HEK293 (cell line): ENCODE results near the gene FAAH2.

Experiments used
- CTCF ChIA-PET: fragments of 350-600 bp; formaldehyde crosslinking; extraction: SDS; loops from one replicate; lab custom pipeline; 2021; ENCODE audit warnings: antibody characterized with exemption; lab: Yijun Ruan, JAX
- POLR2A ChIA-PET: fragments of 300-600 bp; formaldehyde crosslinking; extraction: SDS; loops from one replicate; lab custom pipeline; 2020; ENCODE audit warnings: antibody characterized with exemption, inconsistent platforms; lab: Yijun Ruan, JAX
- H3K27ac ChIP-seq: fragments of 200-500 bp; sonication (Bioruptor generic); 2 replicates; pipeline ENCODE4 v1.5.1; 2014; ENCODE audit warnings: low read depth, low read length, control low read depth, inconsistent platforms; ENCODE audit errors: extremely low read depth
- H3K36me3 ChIP-seq, 2 experiments: fragments of 200-500 bp in 1 of 2; sonication (Bioruptor generic) in 1 of 2; 1 replicate in 1 of 2; 2 replicates in 1 of 2; pipeline ENCODE4 v1.5.1; 2014 to 2017; ENCODE audit warnings: inconsistent platforms in 2 of 2, low read length in 2 of 2; ENCODE audit not compliant: control insufficient read depth in 2 of 2, insufficient read depth in 1 of 2
- H3K4me1 ChIP-seq: fragments of 200-500 bp; sonication (Bioruptor generic); 2 replicates; pipeline ENCODE4 v1.5.1; 2014; ENCODE audit warnings: mild to moderate bottlenecking, low read length, inconsistent platforms; ENCODE audit not compliant: control insufficient read depth, insufficient read depth
- H3K4me3 ChIP-seq: 2 replicates; pipeline ENCODE4 v1.5.1; 2011; ENCODE audit warnings: low read depth, mild to moderate bottlenecking, control low read depth, low read length, moderate library complexity
- H3K9me3 ChIP-seq: fragments of 200-500 bp; sonication (Bioruptor generic); 2 replicates; pipeline ENCODE4 v1.5.1; 2014; ENCODE audit warnings: low read depth, low read length, inconsistent platforms; ENCODE audit not compliant: control insufficient read depth, insufficient read depth
- AEBP2 ChIP-seq: fragments of 450-650 bp; formaldehyde crosslinking; IDR thresholded peaks from 2 replicates; pipeline ENCODE4 v1.5.1; 2016; ENCODE audit warnings: missing biosample characterization, missing genetic modification characterization, borderline replicate concordance
- INSM2 ChIP-seq: fragments of 450-650 bp; formaldehyde crosslinking; IDR thresholded peaks from 2 replicates; pipeline ENCODE4 v1.5.1; 2016; ENCODE audit warnings: missing biosample characterization, missing genetic modification characterization
- KLF9 ChIP-seq: fragments of 450-650 bp; formaldehyde crosslinking; IDR thresholded peaks from 2 replicates; pipeline ENCODE4 v1.5.1; 2016; ENCODE audit warnings: missing biosample characterization, missing genetic modification characterization, low read depth
- MZF1 ChIP-seq: fragments of 450-650 bp; formaldehyde crosslinking; IDR thresholded peaks from 2 replicates; pipeline ENCODE4 v1.5.1; 2017; ENCODE audit warnings: missing biosample characterization, missing genetic modification characterization, borderline replicate concordance
- OSR2 ChIP-seq: fragments of 450-650 bp; formaldehyde crosslinking; IDR thresholded peaks from 2 replicates; pipeline ENCODE4 v1.5.1; 2016; ENCODE audit warnings: missing biosample characterization, missing genetic modification characterization
- PRDM1 ChIP-seq: fragments of 450-650 bp; formaldehyde crosslinking; IDR thresholded peaks from 2 replicates; pipeline ENCODE4; 2016; ENCODE audit warnings: missing biosample characterization, missing genetic modification characterization
- SCRT1 ChIP-seq: fragments of 450-650 bp; formaldehyde crosslinking; IDR thresholded peaks from 2 replicates; pipeline ENCODE4 v1.5.1; 2016; ENCODE audit warnings: missing biosample characterization, missing genetic modification characterization, borderline replicate concordance
- TCF7L2 ChIP-seq: IDR thresholded peaks from 2 replicates; pipeline ENCODE4 v1.6.1; 2011; ENCODE audit warnings: low read depth, mild to moderate bottlenecking, inconsistent platforms, low read length, moderate library complexity, borderline replicate concordance
- ZBTB20 ChIP-seq: fragments of 450-650 bp; formaldehyde crosslinking; IDR thresholded peaks from 2 replicates; pipeline ENCODE4 v1.5.1; 2016; ENCODE audit warnings: missing biosample characterization, missing genetic modification characterization
- ZBTB8A ChIP-seq: fragments of 450-650 bp; formaldehyde crosslinking; IDR thresholded peaks from 2 replicates; pipeline ENCODE4 v1.5.1; 2016; ENCODE audit warnings: missing biosample characterization, missing genetic modification characterization
- ZNF140 ChIP-seq: fragments of 450-650 bp; formaldehyde crosslinking; IDR thresholded peaks from 2 replicates; pipeline ENCODE4 v1.5.1; 2016; ENCODE audit warnings: missing biosample characterization, missing genetic modification characterization
- ZNF184 ChIP-seq: fragments of 450-650 bp; IDR thresholded peaks from 2 replicates; pipeline ENCODE4 v1.5.1; 2018; ENCODE audit warnings: missing biosample characterization, mild to moderate bottlenecking, missing genetic modification characterization
- ZNF223 ChIP-seq: fragments of 450-650 bp; formaldehyde crosslinking; IDR thresholded peaks from 2 replicates; pipeline ENCODE4 v1.5.1; 2016; ENCODE audit warnings: missing biosample characterization, missing genetic modification characterization
- ZNF266 ChIP-seq: fragments of 450-650 bp; formaldehyde crosslinking; IDR thresholded peaks from 2 replicates; pipeline ENCODE4 v1.5.1; 2016; ENCODE audit warnings: missing biosample characterization, missing genetic modification characterization, low read depth
- ZNF335 ChIP-seq: fragments of 450-650 bp; formaldehyde crosslinking; conservative IDR thresholded peaks from 2 replicates; pipeline ENCODE4 v1.5.1; 2016; ENCODE audit warnings: missing biosample characterization, missing genetic modification characterization
- ZNF514 ChIP-seq: fragments of 450-650 bp; formaldehyde crosslinking; IDR thresholded peaks from 2 replicates; pipeline ENCODE4 v1.5.1; 2016; ENCODE audit warnings: missing biosample characterization, missing genetic modification characterization
- ZNF544 ChIP-seq: fragments of 450-650 bp; formaldehyde crosslinking; IDR thresholded peaks from 2 replicates; pipeline ENCODE4 v1.5.0; 2017; ENCODE audit warnings: missing biosample characterization, missing genetic modification characterization
- ZNF555 ChIP-seq: fragments of 450-650 bp; formaldehyde crosslinking; conservative IDR thresholded peaks from 2 replicates; pipeline ENCODE4 v1.5.1; 2017; ENCODE audit warnings: missing biosample characterization, mild to moderate bottlenecking, missing genetic modification characterization, inconsistent platforms
- ZNF571 ChIP-seq: fragments of 450-650 bp; formaldehyde crosslinking; IDR thresholded peaks from 2 replicates; pipeline ENCODE4 v1.5.0; 2017; ENCODE audit warnings: missing biosample characterization, missing genetic modification characterization
- ZNF621 ChIP-seq: fragments of 450-650 bp; formaldehyde crosslinking; IDR thresholded peaks from 2 replicates; pipeline ENCODE4 v1.5.1; 2017; ENCODE audit warnings: missing biosample characterization, missing genetic modification characterization
- ZNF629 ChIP-seq: fragments of 450-650 bp; formaldehyde crosslinking; IDR thresholded peaks from 2 replicates; pipeline ENCODE4 v1.5.1; 2017; ENCODE audit warnings: missing biosample characterization, missing genetic modification characterization
- ZNF660 ChIP-seq: fragments of 450-650 bp; IDR thresholded peaks from 2 replicates; pipeline ENCODE4 v1.5.1; 2018; ENCODE audit warnings: missing biosample characterization, mild to moderate bottlenecking, missing genetic modification characterization
- ZNF747 ChIP-seq: fragments of 450-650 bp; formaldehyde crosslinking; IDR thresholded peaks from 2 replicates; pipeline ENCODE4 v1.5.1; 2016; ENCODE audit warnings: missing biosample characterization, missing genetic modification characterization
- TF ChIP-seq, protein P1 (sequence below): fragments of 450-650 bp; formaldehyde crosslinking; IDR thresholded peaks from 2 replicates; pipeline ENCODE4 v1.5.1; 2016; ENCODE audit warnings: missing biosample characterization, missing genetic modification characterization, low read depth
- TF ChIP-seq, protein P2 (sequence below): fragments of 450-650 bp; formaldehyde crosslinking; IDR thresholded peaks from 2 replicates; pipeline ENCODE4 v1.5.1; 2016; ENCODE audit warnings: missing biosample characterization, missing genetic modification characterization
- TF ChIP-seq, protein P3 (sequence below): fragments of 450-650 bp; formaldehyde crosslinking; IDR thresholded peaks from 2 replicates; pipeline ENCODE4 v1.5.1; 2016; ENCODE audit warnings: missing biosample characterization, missing genetic modification characterization

FAAH2 gene

DNA sequence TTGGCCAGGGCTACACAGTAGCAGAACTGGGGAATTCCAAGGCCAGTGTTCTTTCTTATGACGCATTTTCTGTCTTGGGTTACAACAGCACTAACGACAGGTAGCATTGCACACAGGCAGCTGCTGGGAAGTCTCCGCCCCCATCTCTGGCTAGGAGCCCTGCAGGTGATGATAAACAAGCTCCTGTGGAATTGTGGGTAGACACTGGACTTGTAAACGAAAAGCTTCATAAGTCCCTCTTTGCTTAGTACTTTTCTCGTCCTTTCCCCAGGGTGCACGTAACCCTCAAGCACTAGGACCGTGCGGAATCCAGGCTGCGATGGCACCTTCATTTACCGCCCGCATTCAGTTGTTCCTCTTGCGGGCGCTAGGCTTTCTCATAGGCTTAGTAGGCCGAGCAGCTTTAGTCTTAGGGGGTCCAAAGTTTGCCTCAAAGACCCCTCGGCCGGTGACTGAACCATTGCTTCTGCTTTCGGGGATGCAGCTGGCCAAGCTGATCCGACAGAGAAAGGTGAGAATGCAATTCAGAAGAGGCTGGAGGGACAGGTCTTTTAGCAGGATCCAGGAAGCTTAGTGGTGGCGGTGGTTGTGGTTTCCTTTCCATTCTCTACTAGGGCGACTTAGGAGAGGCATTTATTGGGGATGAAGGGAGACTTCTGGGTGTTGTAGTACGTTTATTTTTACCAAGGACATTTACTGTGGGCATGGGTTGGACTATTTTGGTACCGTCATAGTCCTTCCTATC is at the start of gene FAAH2:
Gene FAAH2, plus strand, starts transcription at position 200 of the 745 bp plus-strand sequence. Its CDS starts 120 bp downstream, at position 320.
- Histone ChIP-seq H3K4me1 (no peaks in the 10 kb centered on the region), H3K36me3 (no peaks in the 10 kb centered on the region), H3K27ac (no peak within 1 kb of the TSS), H3K4me3 (peak within 1 kb of the TSS; percentile 51), H3K9me3 (no peaks in the 10 kb centered on the region)
- POLR2A ChIA-PET = no interaction called here
- CTCF ChIA-PET = interaction anchor here (0.6 to 0.7 kb wide), 2 partner anchors 8 to 82 kb away, joined by 3 read pairs; no protein-coding TSS in a partner anchor
- TF ChIP-seq PRDM1 (0 out of 2 replicates have a peak, but pooled peaks have one; percentile 7), ZNF184 (tag by site-specific recombination) (no peak), TCF7L2 (no peak), ZNF140 (tag by site-specific recombination) (no peak), SCRT1 (no peak), ZNF747 (tag by site-specific recombination) (no peak), AEBP2 (tag by site-specific recombination) (no peak), ZNF223 (tag by site-specific recombination) (no peak), ZNF660 (tag by site-specific recombination) (peak; percentile 34; the same call in 1 of the 2 replicates), ZNF266 (tag by site-specific recombination) (no peak), ZNF621 (tag by site-specific recombination) (no peak), ZNF629 (tag by site-specific recombination) (peak; percentile 29; the same call in 1 of the 2 replicates), ZNF514 (no peak), INSM2 (tag by site-specific recombination) (no peak), MZF1 (tag by site-specific recombination) (peak; percentile 82), ZBTB8A (tag by site-specific recombination) (peak; percentile 22; the same call in 1 of the 2 replicates), ZNF555 (tag by site-specific recombination) (no peak), ZBTB20 (tag by site-specific recombination) (no peak), OSR2 (tag by site-specific recombination) (peak; percentile 70), ZNF335 (tag by site-specific recombination) (peak; percentile 89), KLF9 (tag by site-specific recombination) (no peak), ZNF571 (tag by site-specific recombination) (no peak), ZNF544 (tag by site-specific recombination) (no peak)
- TF ChIP-seq, protein P1, sequence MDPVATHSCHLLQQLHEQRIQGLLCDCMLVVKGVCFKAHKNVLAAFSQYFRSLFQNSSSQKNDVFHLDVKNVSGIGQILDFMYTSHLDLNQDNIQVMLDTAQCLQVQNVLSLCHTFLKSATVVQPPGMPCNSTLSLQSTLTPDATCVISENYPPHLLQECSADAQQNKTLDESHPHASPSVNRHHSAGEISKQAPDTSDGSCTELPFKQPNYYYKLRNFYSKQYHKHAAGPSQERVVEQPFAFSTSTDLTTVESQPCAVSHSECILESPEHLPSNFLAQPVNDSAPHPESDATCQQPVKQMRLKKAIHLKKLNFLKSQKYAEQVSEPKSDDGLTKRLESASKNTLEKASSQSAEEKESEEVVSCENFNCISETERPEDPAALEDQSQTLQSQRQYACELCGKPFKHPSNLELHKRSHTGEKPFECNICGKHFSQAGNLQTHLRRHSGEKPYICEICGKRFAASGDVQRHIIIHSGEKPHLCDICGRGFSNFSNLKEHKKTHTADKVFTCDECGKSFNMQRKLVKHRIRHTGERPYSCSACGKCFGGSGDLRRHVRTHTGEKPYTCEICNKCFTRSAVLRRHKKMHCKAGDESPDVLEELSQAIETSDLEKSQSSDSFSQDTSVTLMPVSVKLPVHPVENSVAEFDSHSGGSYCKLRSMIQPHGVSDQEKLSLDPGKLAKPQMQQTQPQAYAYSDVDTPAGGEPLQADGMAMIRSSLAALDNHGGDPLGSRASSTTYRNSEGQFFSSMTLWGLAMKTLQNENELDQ (tag by site-specific recombination) = no peak
- TF ChIP-seq, protein P2, sequence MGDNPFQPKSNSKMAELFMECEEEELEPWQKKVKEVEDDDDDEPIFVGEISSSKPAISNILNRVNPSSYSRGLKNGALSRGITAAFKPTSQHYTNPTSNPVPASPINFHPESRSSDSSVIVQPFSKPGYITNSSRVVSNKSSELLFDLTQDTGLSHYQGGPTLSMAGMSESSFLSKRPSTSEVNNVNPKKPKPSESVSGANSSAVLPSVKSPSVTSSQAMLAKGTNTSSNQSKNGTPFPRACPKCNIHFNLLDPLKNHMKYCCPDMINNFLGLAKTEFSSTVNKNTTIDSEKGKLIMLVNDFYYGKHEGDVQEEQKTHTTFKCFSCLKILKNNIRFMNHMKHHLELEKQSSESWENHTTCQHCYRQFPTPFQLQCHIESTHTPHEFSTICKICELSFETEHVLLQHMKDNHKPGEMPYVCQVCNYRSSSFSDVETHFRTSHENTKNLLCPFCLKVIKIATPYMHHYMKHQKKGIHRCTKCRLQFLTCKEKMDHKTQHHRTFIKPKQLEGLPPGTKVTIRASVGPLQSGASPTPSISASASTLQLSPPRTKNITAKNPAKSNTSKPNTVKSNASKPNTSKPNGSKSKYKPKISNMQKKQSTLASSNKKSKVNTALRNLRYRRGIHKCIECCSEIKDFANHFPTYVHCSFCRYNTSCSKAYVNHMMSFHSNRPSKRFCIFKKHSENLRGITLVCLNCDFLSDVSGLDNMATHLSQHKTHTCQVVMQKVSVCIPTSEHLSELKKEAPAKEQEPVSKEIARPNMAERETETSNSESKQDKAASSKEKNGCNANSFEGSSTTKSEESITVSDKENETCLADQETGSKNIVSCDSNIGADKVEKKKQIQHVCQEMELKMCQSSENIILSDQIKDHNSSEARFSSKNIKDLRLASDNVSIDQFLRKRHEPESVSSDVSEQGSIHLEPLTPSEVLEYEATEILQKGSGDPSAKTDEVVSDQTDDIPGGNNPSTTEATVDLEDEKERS (tag by site-specific recombination) = no peak
- TF ChIP-seq, protein P3, sequence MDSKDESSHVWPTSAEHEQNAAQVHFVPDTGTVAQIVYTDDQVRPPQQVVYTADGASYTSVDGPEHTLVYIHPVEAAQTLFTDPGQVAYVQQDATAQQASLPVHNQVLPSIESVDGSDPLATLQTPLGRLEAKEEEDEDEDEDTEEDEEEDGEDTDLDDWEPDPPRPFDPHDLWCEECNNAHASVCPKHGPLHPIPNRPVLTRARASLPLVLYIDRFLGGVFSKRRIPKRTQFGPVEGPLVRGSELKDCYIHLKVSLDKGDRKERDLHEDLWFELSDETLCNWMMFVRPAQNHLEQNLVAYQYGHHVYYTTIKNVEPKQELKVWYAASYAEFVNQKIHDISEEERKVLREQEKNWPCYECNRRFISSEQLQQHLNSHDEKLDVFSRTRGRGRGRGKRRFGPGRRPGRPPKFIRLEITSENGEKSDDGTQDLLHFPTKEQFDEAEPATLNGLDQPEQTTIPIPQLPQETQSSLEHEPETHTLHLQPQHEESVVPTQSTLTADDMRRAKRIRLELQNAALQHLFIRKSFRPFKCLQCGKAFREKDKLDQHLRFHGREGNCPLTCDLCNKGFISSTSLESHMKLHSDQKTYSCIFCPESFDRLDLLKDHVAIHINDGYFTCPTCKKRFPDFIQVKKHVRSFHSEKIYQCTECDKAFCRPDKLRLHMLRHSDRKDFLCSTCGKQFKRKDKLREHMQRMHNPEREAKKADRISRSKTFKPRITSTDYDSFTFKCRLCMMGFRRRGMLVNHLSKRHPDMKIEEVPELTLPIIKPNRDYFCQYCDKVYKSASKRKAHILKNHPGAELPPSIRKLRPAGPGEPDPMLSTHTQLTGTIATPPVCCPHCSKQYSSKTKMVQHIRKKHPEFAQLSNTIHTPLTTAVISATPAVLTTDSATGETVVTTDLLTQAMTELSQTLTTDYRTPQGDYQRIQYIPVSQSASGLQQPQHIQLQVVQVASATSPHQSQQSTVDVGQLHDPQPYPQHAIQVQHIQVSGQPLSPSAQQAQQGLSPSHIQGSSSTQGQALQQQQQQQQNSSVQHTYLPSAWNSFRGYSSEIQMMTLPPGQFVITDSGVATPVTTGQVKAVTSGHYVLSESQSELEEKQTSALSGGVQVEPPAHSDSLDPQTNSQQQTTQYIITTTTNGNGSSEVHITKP (tag by site-specific recombination) = peak; percentile 52
